Transverse colon (tissue), 4 donors: ENCODE results near the gene FANCG. TPM values are rescaled to one million over a fixed set of nuclear protein-coding genes. Genes with fewer than 3 reads are reported as not detected.

Experiments used
- DNase-seq: peaks from one replicate; pipeline ENCODE4 v3.0.0-alpha.2; 2019
- H3K27ac ChIP-seq, 4 donors: fragments of 200-600 bp; sonication (generic); 2 replicates each; pipeline ENCODE4 v1.5.1; 2016 to 2018; ENCODE audit warnings: inconsistent platforms in 4 of 4
- H3K27me3 ChIP-seq: fragments of 200-600 bp; sonication (generic); 2 replicates; pipeline ENCODE4 v1.5.1; 2017; ENCODE audit warnings: inconsistent platforms
- H3K36me3 ChIP-seq, 4 donors: fragments of 200-600 bp; sonication (generic); 2 replicates each; pipeline ENCODE4 v1.5.1; 2017 to 2019; ENCODE audit warnings: inconsistent platforms in 4 of 4
- H3K4me1 ChIP-seq, 4 donors: fragments of 200-600 bp; sonication (generic); 2 replicates each; pipeline ENCODE4 v1.5.1; 2017 to 2020; ENCODE audit warnings: inconsistent platforms in 4 of 4
- H3K4me3 ChIP-seq, 4 donors: fragments of 200-600 bp; sonication (generic); 1 replicate in 1 of 4; 2 replicates in 3 of 4; pipeline versions ENCODE4 v1.5.1 to v1.6.1; 2017 to 2019; ENCODE audit warnings: inconsistent platforms in 4 of 4
- H3K9me3 ChIP-seq, 2 donors: fragments of 200-600 bp; sonication (generic); 2 replicates each; pipeline ENCODE4 v1.5.1; 2017 to 2019; ENCODE audit warnings: inconsistent platforms in 2 of 2
- CTCF ChIP-seq, 5 experiments: fragments of 200-600 bp in 3 of 5; fragments of 450-650 bp in 2 of 5; sonication (generic) in 3 of 5; IDR thresholded peaks; 1 replicate in 2 of 5; 2 replicates in 3 of 5; pipeline ENCODE4 v1.5.1; 2016 to 2017; ENCODE audit warnings: antibody characterized with exemption in 5 of 5, inconsistent platforms in 3 of 5, mild to moderate bottlenecking in 2 of 5, moderate library complexity in 1 of 5
- EP300 ChIP-seq: sonication (generic); formaldehyde crosslinking; IDR thresholded peaks from one replicate; pipeline ENCODE4 v1.6.1; 2017; ENCODE audit warnings: antibody characterized with exemption, low read depth
- POLR2A ChIP-seq: fragments of 450-650 bp; IDR thresholded peaks from one replicate; pipeline ENCODE4 v1.6.1; 2016; ENCODE audit warnings: antibody characterized with exemption, mild to moderate bottlenecking, moderate library complexity
- POLR2AphosphoS5 ChIP-seq, 3 donors: sonication (generic); formaldehyde crosslinking; IDR thresholded peaks; one replicate each; pipeline ENCODE4 v1.6.1; 2016; ENCODE audit warnings: antibody characterized with exemption in 3 of 3
- WGBS, 2 donors: methylation state at CpG; one replicate each; pipeline ENCODE4 v1.1.5; 2018; ENCODE audit warnings: low coverage in 1 of 2; 5-methylcytosine and 5-hydroxymethylcytosine counted together
- in situ Hi-C, 4 donors: fragments of 200-750 bp; cut with MboI; loops; one replicate each; pipeline versions ENCODE4 v1.15.0 to v1.15.1; 2017; ENCODE audit warnings: low sequenced_read_pairs in 3 of 4, low pct_ligation_motif_present in 1 of 4, low pct_unique_long_range_greater_than_20kb in 1 of 4
- intact Hi-C: fragments of 100-400 bp; cut with DNase I; formaldehyde crosslinking; loops from one replicate; pipeline ENCODE4 v1.15.1; 2023; ENCODE audit warnings: low total_unique reads
- total RNA-seq, 4 donors: library from RNA; depleted of rRNA; stranded (reverse); fragments of >200 nt; gene quantifications; one replicate each; pipeline ENCODE4 v1.1.0, GENCODE V29; 2016

FANCG gene
- total RNA-seq, 4 donors from 2014 or later: 6.6 to 90.0 (median 51.6) TPM

- in situ Hi-C loops (no loop called here), intact Hi-C loops (no loop called here)
- H3K27ac ChIP-seq: no peak overlapping the region
- TF ChIP-seq EP300 (no peak), POLR2A (no peak), POLR2AphosphoS5 (IDR thresholded peaks at IDR 0.05) (no peak), CTCF (IDR thresholded peaks at IDR 0.05) (no peak)
- no peak for DNase-seq
- H3K27me3 ChIP-seq: no peaks in the 10 kb centered on the region
- no peak overlapping the region for H3K4me3 ChIP-seq
- H3K9me3 ChIP-seq: no peaks in the 10 kb centered on the region
- H3K36me3 ChIP-seq: no peaks in the 10 kb centered on the region
- H3K4me1 ChIP-seq: peaks cover 19 to 37% (median 28%) of the 10 kb centered on the region in 4 donors
- WGBS, 2 donors: 97 to 100% methylated on average over 2 to 6 of the region's 6 CpGs
These were observed 5.6 kb downstream of the FANCG start for GRCh38 chr9:35074141-35074540.

DNA sequence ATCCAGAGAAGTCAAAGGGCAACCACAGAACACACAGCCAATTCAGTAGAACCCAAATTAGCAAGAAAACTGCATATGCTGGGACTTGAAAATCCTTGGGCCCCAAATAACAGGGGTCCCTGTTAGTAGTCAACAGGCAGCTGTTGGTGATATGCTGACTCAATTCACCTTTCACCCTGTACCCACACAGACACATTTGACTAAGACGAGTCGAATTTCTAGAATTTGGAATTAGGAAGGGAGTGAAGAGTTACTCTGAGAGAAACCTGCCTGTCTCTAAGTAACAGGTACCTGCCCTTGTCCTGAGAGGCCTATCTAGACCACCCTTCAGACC is 6.5 kb downstream of the FANCG start:
- in situ Hi-C loops: no loop called here
- intact Hi-C loops: no loop called here
- DNase-seq: no peak
- Histone ChIP-seq H3K27ac (peak overlapping the region; percentile 100), H3K9me3 (no peaks in the 10 kb centered on the region), H3K36me3 (no peaks in the 10 kb centered on the region), H3K4me3 (peak overlapping the region in 1 of 4 donors; percentile 96), H3K27me3 (no peaks in the 10 kb centered on the region), H3K4me1 (peaks cover 15 to 37% (median 25%) of the 10 kb centered on the region in 4 donors)
- 89% methylated on average over 2 of the region's 2 CpGs; no CpG with 5 or more reads in 1 of the 2 donors for WGBS, 2 donors
- TF ChIP-seq EP300: no peak
- TF ChIP-seq POLR2AphosphoS5 (IDR thresholded peaks at IDR 0.05): no peak
- no peak for TF ChIP-seq POLR2A
- no peak for TF ChIP-seq CTCF (IDR thresholded peaks at IDR 0.05)

- peak; percentile 98 for DNase-seq
- TF ChIP-seq POLR2A: peak; percentile 94
- peak; percentile 95 to 97 (median 96) for TF ChIP-seq POLR2AphosphoS5 (IDR thresholded peaks at IDR 0.05)
- TF ChIP-seq CTCF (IDR thresholded peaks at IDR 0.05): no peak
- Histone ChIP-seq H3K4me1 (peaks cover 15 to 38% (median 26%) of the 10 kb centered on the region in 4 donors), H3K4me3 (peak within 1 kb of the TSS; percentile 83 to 99 (median 94)), H3K27ac (peak within 1 kb of the TSS; percentile 100), H3K27me3 (no peaks in the 10 kb centered on the region), H3K36me3 (peaks cover 0 to 5% (median 0%) of the 10 kb centered on the region in 4 donors), H3K9me3 (no peaks in the 10 kb centered on the region)
- in situ Hi-C loops: no loop called here
- intact Hi-C loops: no loop called here
- 11% methylated on average over 16 to 25 of the region's 54 CpGs for WGBS, 2 donors
These were observed 7.1 kb downstream of the FANCG start, which contains the start of gene VCP for GRCh38 chr9:35072461-35073278. Gene VCP (minus strand): TSS chr9:35072625. CDS start chr9:35072353, 272 bp downstream.

DNA sequence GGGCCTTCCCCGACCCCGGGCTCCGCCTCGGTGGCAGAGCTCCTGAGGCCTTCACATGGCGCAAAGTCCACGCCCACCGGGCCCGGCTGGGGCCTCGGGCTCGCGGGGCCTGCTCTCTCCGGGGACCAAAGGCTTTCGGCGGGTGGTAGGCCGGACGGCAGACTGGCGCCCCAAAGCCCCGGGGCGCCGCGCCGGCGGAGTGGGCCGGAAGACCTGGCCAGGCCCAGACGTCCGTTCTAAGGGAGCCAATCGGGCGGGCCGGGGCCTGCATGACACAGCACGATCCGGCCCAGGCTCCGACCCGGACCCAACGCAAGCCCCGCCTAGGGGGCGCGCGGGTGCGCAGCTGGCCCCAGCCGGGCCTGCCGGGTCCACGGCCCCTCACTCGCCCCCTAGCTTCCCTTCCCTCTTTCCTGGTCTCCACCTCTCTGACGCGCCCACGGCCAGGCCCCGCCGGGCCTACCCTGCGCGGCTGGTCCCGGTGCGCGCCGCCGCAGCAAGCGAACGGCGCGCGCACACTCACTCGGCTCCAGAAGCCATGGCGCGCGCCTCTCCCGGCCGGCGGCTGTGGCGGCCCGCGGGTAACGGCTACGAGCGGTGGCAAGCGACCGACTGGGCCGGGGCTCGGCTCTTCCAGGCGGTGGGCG is 7.8 kb downstream of the FANCG start:
- H3K36me3 ChIP-seq: peaks cover 0 to 12% (median 3%) of the 10 kb centered on the region in 4 donors
- peak overlapping the region; percentile 100 for H3K27ac ChIP-seq
- peak; percentile 85 for DNase-seq
- in situ Hi-C loops: no loop called here
- peak overlapping the region; percentile 83 to 99 (median 94) for H3K4me3 ChIP-seq
- 0% methylated on average over 10 of the region's 79 CpGs; no CpG with 5 or more reads in 1 of the 2 donors for WGBS, 2 donors
- no peaks in the 10 kb centered on the region for H3K9me3 ChIP-seq
- no peaks in the 10 kb centered on the region for H3K27me3 ChIP-seq
- intact Hi-C loops: no loop called here
- TF ChIP-seq POLR2A (no peak), CTCF (IDR thresholded peaks at IDR 0.05) (peak in 4 of 5 experiments; percentile 11 to 49 (median 26)), POLR2AphosphoS5 (IDR thresholded peaks at IDR 0.05) (peak in 2 of 3 donors; percentile 34 to 41)
- peaks cover 15 to 38% (median 26%) of the 10 kb centered on the region in 4 donors for H3K4me1 ChIP-seq
